PFSK-1 (cell line): ENCODE results near the gene GAPDH.

Source experiments
- POLR2AphosphoS5 ChIP-seq: IDR thresholded peaks from 2 replicates; pipeline ENCODE4 v1.6.1; 2012; ENCODE audit warnings: low read depth, mild to moderate bottlenecking, control low read depth, low read length, moderate library complexity
- SIN3A ChIP-seq: IDR thresholded peaks from 2 replicates; pipeline ENCODE4 v1.6.1; 2012; ENCODE audit warnings: mild to moderate bottlenecking, low read length, moderate library complexity, borderline replicate concordance; ENCODE audit not compliant: insufficient read depth
- TAF1 ChIP-seq: IDR thresholded peaks from 2 replicates; pipeline ENCODE4 v1.6.1; 2012; ENCODE audit warnings: low read length, control low read depth, borderline replicate concordance; ENCODE audit not compliant: insufficient read depth
- TF ChIP-seq, protein P1 (sequence below), 2 experiments: IDR thresholded peaks; 2 replicates each; pipeline versions ENCODE4 v1.6.1 to v1.8.0; 2011 to 2012; ENCODE audit warnings: low read depth in 2 of 2, low read length in 2 of 2, control low read depth in 1 of 2, inconsistent platforms in 1 of 2, mild to moderate bottlenecking in 1 of 2, moderate library complexity in 1 of 2; ENCODE audit not compliant: insufficient read depth in 1 of 2

DNA sequence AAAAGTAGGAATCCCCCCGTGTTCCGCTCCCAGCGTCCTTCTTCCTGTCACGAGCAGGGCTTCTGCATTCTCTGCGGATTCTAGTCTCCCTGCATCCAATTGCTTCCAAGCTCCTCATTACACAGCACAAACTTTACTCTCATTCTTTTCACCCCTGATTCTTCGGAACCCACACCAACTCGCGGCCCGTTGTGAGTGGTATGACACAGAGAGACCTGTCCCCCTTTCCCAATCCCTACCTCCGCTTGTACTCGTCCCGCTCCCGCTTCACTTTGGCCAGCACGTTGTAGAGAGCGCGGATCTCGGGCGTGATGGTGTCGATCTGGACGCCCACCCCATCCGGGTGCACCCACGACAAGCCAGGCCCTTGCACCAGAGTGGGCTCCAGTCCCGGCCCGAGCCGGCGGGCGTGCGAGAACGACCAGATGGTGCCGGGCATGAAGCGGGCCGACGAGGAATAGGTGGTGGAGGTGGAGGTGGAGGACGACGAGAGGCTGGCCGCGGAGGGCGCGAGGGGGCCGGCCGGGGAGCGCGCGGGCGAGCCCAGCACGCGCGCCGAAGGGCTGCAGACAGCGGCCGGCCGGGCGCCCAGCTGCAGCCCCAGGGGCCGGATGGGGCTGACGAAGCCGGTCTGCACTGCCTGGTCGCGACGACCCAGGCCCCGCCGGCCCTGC is 20.8 kb downstream of the GAPDH start:
- TF ChIP-seq POLR2AphosphoS5, result no peak
- no peak for TF ChIP-seq SIN3A
- TF ChIP-seq TAF1, result no peak
- TF ChIP-seq, protein P1, sequence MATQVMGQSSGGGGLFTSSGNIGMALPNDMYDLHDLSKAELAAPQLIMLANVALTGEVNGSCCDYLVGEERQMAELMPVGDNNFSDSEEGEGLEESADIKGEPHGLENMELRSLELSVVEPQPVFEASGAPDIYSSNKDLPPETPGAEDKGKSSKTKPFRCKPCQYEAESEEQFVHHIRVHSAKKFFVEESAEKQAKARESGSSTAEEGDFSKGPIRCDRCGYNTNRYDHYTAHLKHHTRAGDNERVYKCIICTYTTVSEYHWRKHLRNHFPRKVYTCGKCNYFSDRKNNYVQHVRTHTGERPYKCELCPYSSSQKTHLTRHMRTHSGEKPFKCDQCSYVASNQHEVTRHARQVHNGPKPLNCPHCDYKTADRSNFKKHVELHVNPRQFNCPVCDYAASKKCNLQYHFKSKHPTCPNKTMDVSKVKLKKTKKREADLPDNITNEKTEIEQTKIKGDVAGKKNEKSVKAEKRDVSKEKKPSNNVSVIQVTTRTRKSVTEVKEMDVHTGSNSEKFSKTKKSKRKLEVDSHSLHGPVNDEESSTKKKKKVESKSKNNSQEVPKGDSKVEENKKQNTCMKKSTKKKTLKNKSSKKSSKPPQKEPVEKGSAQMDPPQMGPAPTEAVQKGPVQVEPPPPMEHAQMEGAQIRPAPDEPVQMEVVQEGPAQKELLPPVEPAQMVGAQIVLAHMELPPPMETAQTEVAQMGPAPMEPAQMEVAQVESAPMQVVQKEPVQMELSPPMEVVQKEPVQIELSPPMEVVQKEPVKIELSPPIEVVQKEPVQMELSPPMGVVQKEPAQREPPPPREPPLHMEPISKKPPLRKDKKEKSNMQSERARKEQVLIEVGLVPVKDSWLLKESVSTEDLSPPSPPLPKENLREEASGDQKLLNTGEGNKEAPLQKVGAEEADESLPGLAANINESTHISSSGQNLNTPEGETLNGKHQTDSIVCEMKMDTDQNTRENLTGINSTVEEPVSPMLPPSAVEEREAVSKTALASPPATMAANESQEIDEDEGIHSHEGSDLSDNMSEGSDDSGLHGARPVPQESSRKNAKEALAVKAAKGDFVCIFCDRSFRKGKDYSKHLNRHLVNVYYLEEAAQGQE (IDR thresholded peaks at IDR 0.05; ENCODE audit: insufficient read depth in 1 of 2, low read depth in 2 of 2, low read length in 2 of 2), result no peak
